OCI-LY1 (cell line): ENCODE data around the gene TANC1.

Experiments used
- EZH2 ChIP-seq: fragments of 200-600 bp; sonication (generic), shearing (Covaris generic); IDR thresholded peaks from 2 replicates; pipeline ENCODE4 v1.8.0; 2017; ENCODE audit warnings: borderline replicate concordance, mixed run types, mild to moderate bottlenecking, antibody characterized with exemption, low read length, moderate library complexity, mixed read lengths
- TF ChIP-seq, protein P1 (sequence below): fragments of 200-600 bp; sonication (generic), shearing (Covaris generic); IDR thresholded peaks from 2 replicates; pipeline ENCODE4 v1.5.1; 2017; ENCODE audit warnings: mild to moderate bottlenecking, antibody characterized with exemption, low read length, moderate library complexity, mixed read lengths

DNA sequence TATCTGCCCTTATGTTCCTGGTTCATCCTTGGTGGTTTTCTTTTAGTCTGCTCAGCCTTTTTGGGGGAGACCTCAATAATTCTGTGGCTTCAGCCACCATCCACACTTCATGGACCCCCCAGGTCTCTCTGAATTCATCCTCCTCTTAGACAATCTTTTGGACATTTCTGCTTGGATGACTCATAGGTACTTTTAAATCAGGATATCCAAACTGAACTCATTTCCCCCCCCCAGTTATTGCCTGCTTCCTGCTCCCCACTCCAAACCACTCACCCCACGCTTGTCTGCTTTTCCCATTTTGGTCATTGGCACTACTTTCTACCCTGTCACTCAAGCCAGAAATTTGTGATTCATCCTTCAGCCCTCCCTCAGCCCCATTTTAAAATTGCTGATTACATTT lies 78.5 kb downstream of the TANC1 start:
- TF ChIP-seq, protein P1, sequence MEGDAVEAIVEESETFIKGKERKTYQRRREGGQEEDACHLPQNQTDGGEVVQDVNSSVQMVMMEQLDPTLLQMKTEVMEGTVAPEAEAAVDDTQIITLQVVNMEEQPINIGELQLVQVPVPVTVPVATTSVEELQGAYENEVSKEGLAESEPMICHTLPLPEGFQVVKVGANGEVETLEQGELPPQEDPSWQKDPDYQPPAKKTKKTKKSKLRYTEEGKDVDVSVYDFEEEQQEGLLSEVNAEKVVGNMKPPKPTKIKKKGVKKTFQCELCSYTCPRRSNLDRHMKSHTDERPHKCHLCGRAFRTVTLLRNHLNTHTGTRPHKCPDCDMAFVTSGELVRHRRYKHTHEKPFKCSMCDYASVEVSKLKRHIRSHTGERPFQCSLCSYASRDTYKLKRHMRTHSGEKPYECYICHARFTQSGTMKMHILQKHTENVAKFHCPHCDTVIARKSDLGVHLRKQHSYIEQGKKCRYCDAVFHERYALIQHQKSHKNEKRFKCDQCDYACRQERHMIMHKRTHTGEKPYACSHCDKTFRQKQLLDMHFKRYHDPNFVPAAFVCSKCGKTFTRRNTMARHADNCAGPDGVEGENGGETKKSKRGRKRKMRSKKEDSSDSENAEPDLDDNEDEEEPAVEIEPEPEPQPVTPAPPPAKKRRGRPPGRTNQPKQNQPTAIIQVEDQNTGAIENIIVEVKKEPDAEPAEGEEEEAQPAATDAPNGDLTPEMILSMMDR, result no peak
- TF ChIP-seq EZH2, result no peak
